HepG2 (cell line): ENCODE data around the gene HSD3B7. TPM values are rescaled to one million over a fixed set of nuclear protein-coding genes. Genes with fewer than 3 reads are reported as not detected.

ENCODE experiments used
- ARHGAP35 ChIP-seq: sonication (generic); formaldehyde crosslinking; IDR thresholded peaks from 2 replicates; pipeline ENCODE4 v1.9.0; 2022; ENCODE audit warnings: mild to moderate bottlenecking, inconsistent platforms, moderate library complexity, missing genetic modification reagents, borderline replicate concordance
- BRD4 ChIP-seq: sonication (generic); formaldehyde crosslinking; IDR thresholded peaks from 2 replicates; pipeline ENCODE4 v1.4.0; 2020; ENCODE audit warnings: missing genetic modification reagents
- ELF1 ChIP-seq: sonication (generic); formaldehyde crosslinking; IDR thresholded peaks from 2 replicates; pipeline ENCODE4 v1.4.0; 2020; ENCODE audit warnings: missing genetic modification reagents
- GATA4 ChIP-seq: sonication (generic); IDR thresholded peaks from 2 replicates; pipeline ENCODE4 v1.6.1; 2016; ENCODE audit warnings: antibody characterized with exemption, low read depth, borderline replicate concordance
- GFI1 ChIP-seq: sonication (generic); formaldehyde crosslinking; IDR thresholded peaks from 2 replicates; pipeline ENCODE4 v1.5.0; 2020; ENCODE audit warnings: missing genetic modification reagents, mild to moderate bottlenecking, borderline replicate concordance
- IRF9 ChIP-seq: sonication (generic); formaldehyde crosslinking; IDR thresholded peaks from 2 replicates; pipeline ENCODE4 v1.8.0; 2022; ENCODE audit warnings: missing genetic modification reagents, mild to moderate bottlenecking, borderline replicate concordance
- KLF11 ChIP-seq: IDR thresholded peaks from 2 replicates; pipeline ENCODE4 v1.6.1; 2016; ENCODE audit warnings: missing compliant biosample characterization
- MTA3 ChIP-seq: sonication (generic); formaldehyde crosslinking; IDR thresholded peaks from 2 replicates; pipeline ENCODE4 v1.4.0; 2020; ENCODE audit warnings: missing genetic modification reagents
- NCOA1 ChIP-seq: sonication (generic); formaldehyde crosslinking; IDR thresholded peaks from 2 replicates; pipeline ENCODE4 v1.9.0; 2021; ENCODE audit warnings: missing genetic modification reagents
- NKX3-1 ChIP-seq: sonication (generic); formaldehyde crosslinking; IDR thresholded peaks from 2 replicates; pipeline ENCODE4 v1.5.0; 2020; ENCODE audit warnings: missing genetic modification reagents
- NRL ChIP-seq: sonication (generic); formaldehyde crosslinking; IDR thresholded peaks from 2 replicates; pipeline ENCODE4 v1.5.0; 2020; ENCODE audit warnings: missing genetic modification reagents, mild to moderate bottlenecking, moderate library complexity, borderline replicate concordance
- RXRB ChIP-seq: IDR thresholded peaks from 2 replicates; pipeline ENCODE4 v1.6.1; 2016; ENCODE audit warnings: borderline replicate concordance, missing genetic modification reagents, missing compliant biosample characterization
- TERF1 ChIP-seq: sonication (generic); formaldehyde crosslinking; IDR thresholded peaks from 2 replicates; pipeline ENCODE4 v1.8.0; 2022; ENCODE audit warnings: mild to moderate bottlenecking, missing genetic modification reagents, moderate library complexity
- U2AF2 ChIP-seq: fragments of 200-400 bp; formaldehyde crosslinking; IDR thresholded peaks from 2 replicates; pipeline ENCODE4 v1.6.1; 2017; ENCODE audit warnings: low read depth, mild to moderate bottlenecking, low read length
- UBTF ChIP-seq: sonication (generic); formaldehyde crosslinking; IDR thresholded peaks from 2 replicates; pipeline ENCODE4 v1.4.0; 2020; ENCODE audit warnings: mild to moderate bottlenecking, missing genetic modification reagents
- ZBTB34 ChIP-seq: sonication (generic); formaldehyde crosslinking; IDR thresholded peaks from 2 replicates; pipeline ENCODE4 v1.8.0; 2022; ENCODE audit warnings: mild to moderate bottlenecking, missing genetic modification reagents
- ZMAT3 ChIP-seq: sonication (generic); formaldehyde crosslinking; conservative IDR thresholded peaks from 2 replicates; pipeline ENCODE4 v1.7.0; 2021; ENCODE audit warnings: missing genetic modification reagents
- ZNF350 ChIP-seq: sonication (generic); formaldehyde crosslinking; IDR thresholded peaks from 2 replicates; pipeline ENCODE4 v1.4.0; 2020; ENCODE audit warnings: mild to moderate bottlenecking, low read depth, missing genetic modification reagents, borderline replicate concordance
- ZNF570 ChIP-seq: sonication (generic); formaldehyde crosslinking; IDR thresholded peaks from 2 replicates; pipeline ENCODE4 v1.4.0; 2020; ENCODE audit warnings: mild to moderate bottlenecking, missing genetic modification reagents, borderline replicate concordance
- ZNF574 ChIP-seq: sonication (generic); formaldehyde crosslinking; IDR thresholded peaks from 2 replicates; pipeline ENCODE4 v1.4.0; 2020; ENCODE audit warnings: missing genetic modification reagents
- polyA plus RNA-seq, 8 experiments: library from polyadenylated mRNA; depleted of rRNA in 3 of 8; stranded (reverse) in 7 of 8; unstranded in 1 of 8; fragments of >200 nt; fragmentation: Illumina TruSeq in 4 of 8; extraction: Trizol in 4 of 8; gene quantifications; 2 replicates each; pipeline versions ENCODE4 v1.2.1 to v1.2.3, GENCODE V29; 2011 to 2016; ENCODE audit warnings: low read depth in 4 of 8, missing spikeins in 1 of 8, mixed read lengths in 1 of 8; ENCODE audit not compliant: insufficient read depth in 1 of 8
- total RNA-seq, 5 experiments: library from RNA; depleted of rRNA; stranded (reverse); fragments of >200 nt; fragmentation: Illumina TruSeq; extraction: Trizol; gene quantifications; 2 replicates each; pipeline ENCODE4 v1.2.3, GENCODE V29; 2016; ENCODE audit warnings: low read depth in 1 of 5

HSD3B7 gene
- total and polyA plus RNA-seq, 2 of the 13 experiments (the other 11 are each of a cell fraction or from before 2014, with no cell fraction given): 32.9 to 69.7 TPM

- TF ChIP-seq ZBTB34 (CRISPR knock-in tag): 0 out of 2 replicates have a peak, but pooled peaks have one; percentile 31
- 0 out of 2 replicates have a peak, but pooled peaks have one; percentile 74 for TF ChIP-seq NKX3-1 (CRISPR knock-in tag)
- TF ChIP-seq ZNF574 (CRISPR knock-in tag): peak; percentile 90
- no peak; the same call in 1 of the 2 replicates for TF ChIP-seq RXRB (CRISPR knock-in tag)
- peak; percentile 74 for TF ChIP-seq ELF1
- TF ChIP-seq GATA4: no peak
- no peak; the same call in none of the 2 replicates for TF ChIP-seq ARHGAP35 (CRISPR knock-in tag)
- no peak for TF ChIP-seq MTA3
- TF ChIP-seq NCOA1: no peak
- no peak; the same call in 1 of the 2 replicates for TF ChIP-seq BRD4 (CRISPR knock-in tag)
- TF ChIP-seq ZNF570: no peak; the same call in 1 of the 2 replicates
- peak; percentile 43; the same call in 1 of the 2 replicates for TF ChIP-seq ZNF350 (CRISPR knock-in tag)
- no peak; the same call in 1 of the 2 replicates for TF ChIP-seq ZMAT3
- TF ChIP-seq UBTF: peak; percentile 55; the same call in 1 of the 2 replicates
- peak; percentile 85 for TF ChIP-seq KLF11
- no peak for TF ChIP-seq TERF1
- 0 out of 2 replicates have a peak, but pooled peaks have one; percentile 39 for TF ChIP-seq GFI1 (CRISPR knock-in tag)
- TF ChIP-seq NRL (CRISPR knock-in tag): peak; percentile 65; the same call in 1 of the 2 replicates
- peak; percentile 69; the same call in 1 of the 2 replicates for TF ChIP-seq U2AF2
- TF ChIP-seq IRF9 (CRISPR knock-in tag): peak; percentile 89; the same call in 1 of the 2 replicates
These were observed 27.4 kb upstream of the HSD3B7 start, which contains the start of gene SETD1A (continued) for GRCh38 chr16:30957456-30958174.
